Measurements from ENCODE around the gene CX3CR1.

GRCh38 chr3:39313289-39313688, 33.5 kb upstream of the CX3CR1 start:
- TF ChIP-seq CTCF (IDR thresholded peaks at IDR 0.05; ENCODE audit: low read length) (no peak), EZH2 (IDR thresholded peaks at IDR 0.05; ENCODE audit: borderline replicate concordance, low read length) (no peak)
